GM12872 (cell line): Measurements from ENCODE around the gene LAMA2.

Source experiments
- TF ChIP-seq, protein P1 (sequence below): IDR thresholded peaks from 3 replicates; pipeline ENCODE4 v1.5.1; 2011; ENCODE audit warnings: low read depth, mild to moderate bottlenecking, low read length, moderate library complexity; ENCODE audit not compliant: insufficient read depth

Gene LAMA2

DNA sequence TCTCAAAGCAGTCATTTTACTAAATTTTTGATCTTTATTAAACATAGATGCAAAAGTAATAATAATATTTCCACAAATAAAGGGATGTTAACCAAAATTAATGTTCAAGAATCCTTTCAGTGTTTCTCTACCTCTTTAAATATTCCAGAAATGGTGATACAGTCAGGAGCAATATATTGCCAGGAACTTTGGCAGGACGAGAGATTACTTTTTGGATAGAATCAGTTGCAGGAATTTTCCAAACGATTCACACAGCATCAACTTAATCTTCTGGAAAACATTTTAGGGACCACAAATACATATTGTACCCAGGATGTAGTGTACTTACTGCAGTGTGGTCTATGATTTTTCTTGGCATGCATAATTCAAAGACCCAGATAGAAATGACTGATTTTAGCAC, 125.7 kb downstream of the LAMA2 start:
- TF ChIP-seq, protein P1, sequence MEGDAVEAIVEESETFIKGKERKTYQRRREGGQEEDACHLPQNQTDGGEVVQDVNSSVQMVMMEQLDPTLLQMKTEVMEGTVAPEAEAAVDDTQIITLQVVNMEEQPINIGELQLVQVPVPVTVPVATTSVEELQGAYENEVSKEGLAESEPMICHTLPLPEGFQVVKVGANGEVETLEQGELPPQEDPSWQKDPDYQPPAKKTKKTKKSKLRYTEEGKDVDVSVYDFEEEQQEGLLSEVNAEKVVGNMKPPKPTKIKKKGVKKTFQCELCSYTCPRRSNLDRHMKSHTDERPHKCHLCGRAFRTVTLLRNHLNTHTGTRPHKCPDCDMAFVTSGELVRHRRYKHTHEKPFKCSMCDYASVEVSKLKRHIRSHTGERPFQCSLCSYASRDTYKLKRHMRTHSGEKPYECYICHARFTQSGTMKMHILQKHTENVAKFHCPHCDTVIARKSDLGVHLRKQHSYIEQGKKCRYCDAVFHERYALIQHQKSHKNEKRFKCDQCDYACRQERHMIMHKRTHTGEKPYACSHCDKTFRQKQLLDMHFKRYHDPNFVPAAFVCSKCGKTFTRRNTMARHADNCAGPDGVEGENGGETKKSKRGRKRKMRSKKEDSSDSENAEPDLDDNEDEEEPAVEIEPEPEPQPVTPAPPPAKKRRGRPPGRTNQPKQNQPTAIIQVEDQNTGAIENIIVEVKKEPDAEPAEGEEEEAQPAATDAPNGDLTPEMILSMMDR = no peak

DNA sequence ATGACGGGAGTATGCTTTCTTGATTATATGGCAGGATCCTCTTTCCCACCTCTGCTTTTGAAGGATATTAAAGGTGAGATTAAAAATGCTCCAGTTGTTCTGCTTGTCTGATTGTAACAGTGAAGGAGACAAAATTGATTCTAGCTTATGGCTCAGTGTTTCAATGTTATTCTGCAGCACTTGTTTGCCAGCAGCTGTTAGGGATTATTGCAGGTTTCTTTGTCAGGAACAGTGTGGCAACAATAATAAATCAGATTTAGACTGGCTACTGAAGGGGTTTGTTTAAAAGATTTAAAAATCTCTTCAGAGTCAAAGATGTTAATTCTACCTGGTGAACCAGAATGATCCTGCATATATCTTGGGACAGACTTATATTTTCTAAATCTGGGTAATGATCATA, 126.9 kb downstream of the LAMA2 start:
- TF ChIP-seq, protein P1 = no peak

GRCh38 chr6:129014302-129014701, 131.4 kb downstream of the LAMA2 start:
- TF ChIP-seq, protein P1 = no peak

DNA sequence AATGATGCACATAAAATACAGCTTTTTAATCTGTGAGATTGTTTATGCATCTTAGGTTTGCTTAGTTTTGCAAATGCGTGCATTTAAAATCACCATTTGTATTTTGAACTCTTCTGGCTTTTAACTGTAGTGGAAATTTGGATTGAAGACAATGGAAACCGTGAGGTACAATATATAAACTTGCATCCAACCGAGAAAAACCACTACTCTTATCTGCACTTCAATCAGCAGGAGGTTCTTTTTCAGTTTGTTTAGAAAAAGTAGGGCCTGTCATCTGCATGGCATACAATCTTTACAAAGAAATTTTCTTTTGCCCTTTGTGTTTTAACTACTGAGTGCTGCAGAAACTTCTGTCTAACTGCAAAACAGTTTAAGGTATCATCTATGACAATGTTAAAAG, 132.8 kb downstream of the LAMA2 start:
- TF ChIP-seq, protein P1 = no peak

DNA sequence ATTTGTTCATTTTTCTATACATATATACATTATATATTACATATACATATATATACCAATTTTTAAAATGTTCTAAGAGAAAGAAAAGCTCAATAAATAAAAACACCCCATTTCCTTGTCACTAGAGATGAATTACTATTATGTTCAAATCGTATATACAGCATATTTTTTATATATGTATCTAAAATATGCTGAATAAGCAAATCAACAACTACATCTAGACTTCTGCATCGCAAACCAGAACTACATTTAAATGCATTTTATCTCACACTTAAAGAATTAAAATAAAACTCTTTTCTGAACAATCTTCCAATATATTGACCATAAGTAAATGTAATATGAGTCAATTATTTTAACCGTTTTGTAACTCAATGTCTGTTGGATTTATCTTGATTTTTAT, 133.9 kb downstream of the LAMA2 start:
- TF ChIP-seq, protein P1 = no peak

GRCh38 chr6:129022011-129022553, 139.1 kb downstream of the LAMA2 start:
- TF ChIP-seq, protein P1 = no peak

DNA sequence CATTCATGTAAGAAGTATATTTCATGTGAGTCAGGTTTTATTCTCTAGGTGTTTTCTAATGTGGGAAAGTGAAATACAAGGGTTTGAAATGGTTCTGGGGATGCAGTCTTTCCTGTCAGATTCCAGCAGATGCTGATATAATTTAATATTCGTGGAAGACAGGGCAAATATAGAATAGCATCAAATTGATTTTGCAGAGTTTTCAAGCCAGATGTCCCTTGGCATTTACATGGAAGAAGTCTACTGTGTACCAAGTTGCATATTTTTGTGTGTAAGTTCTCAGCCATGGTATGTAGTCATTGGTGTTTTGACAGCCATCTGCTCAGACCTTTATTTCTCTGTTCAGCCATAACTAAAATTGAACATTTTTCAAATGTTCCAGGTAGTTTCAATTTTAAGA, 143.7 kb downstream of the LAMA2 start:
- TF ChIP-seq, protein P1 = no peak

DNA sequence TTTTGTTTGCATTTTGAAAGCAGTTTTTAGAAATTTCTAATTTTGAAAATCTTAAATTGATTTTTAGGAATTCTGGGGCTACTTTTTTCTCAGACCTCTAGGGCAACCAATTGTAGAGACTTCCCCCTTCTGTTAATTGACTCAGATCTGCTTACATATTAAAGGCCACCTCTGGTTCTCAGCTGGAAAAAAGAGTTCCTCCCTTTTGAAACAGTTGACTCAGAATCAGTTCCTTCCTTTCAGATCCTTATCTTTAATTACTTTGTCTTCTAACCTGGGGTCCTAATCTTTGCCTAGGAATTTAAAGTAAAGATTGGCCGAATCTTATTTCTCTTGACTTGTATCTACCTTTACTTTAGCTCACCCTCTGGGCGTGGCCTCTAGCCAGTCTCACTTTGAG, 146.8 kb downstream of the LAMA2 start:
- TF ChIP-seq, protein P1 = no peak
